ENCODE results near the gene TUBGCP3. TPM values are rescaled to one million over a fixed set of nuclear protein-coding genes. Genes with fewer than 3 reads are reported as not detected.

Gene TUBGCP3
- total and polyA plus RNA-seq, 9 of the 15 experiments (the other 6 are each of a cell fraction or from before 2014, with no cell fraction given): 3.0 to 24.8 (median 15.2) TPM

- POLR2A ChIA-PET: no interaction called here
- BruUV-seq (replicated peaks): no TSS peak
- no peak for DNase-seq (ENCODE audit: extremely low read depth in 1 of 4, low spot score in 3 of 4)
- no peak overlapping the region for H3K9ac ChIP-seq (ENCODE audit: insufficient read depth in 1 of 2, low read depth in 2 of 2, low read length in 2 of 2)
- peaks cover 96% of the 10 kb centered on the region for H3K79me2 ChIP-seq (ENCODE audit: control insufficient read depth, insufficient read depth, low read length)
- WGBS (ENCODE audit: insufficient coverage, low coverage, missing lambda C conversion rate): 90% methylated on average over 9 of the region's 9 CpGs
- no peaks in the 10 kb centered on the region for H3K9me3 ChIP-seq (replicated peaks; ENCODE audit: control insufficient read depth, insufficient read depth, low read depth, low read length)
- no peaks in the 10 kb centered on the region for H3K9me1 ChIP-seq (ENCODE audit: control insufficient read depth, insufficient read depth, low read length)
- H4K20me1 ChIP-seq (replicated peaks; ENCODE audit: control insufficient read depth, insufficient read depth, low read length): peaks cover 9% of the 10 kb centered on the region; the same call in 1 of the 2 replicates
- intact Hi-C loops (cut with micrococcal nuclease): no loop called here
- in situ Hi-C loops (cut with MboI): no loop called here
- H2AFZ ChIP-seq (ENCODE audit: low read depth, low read length): no peak overlapping the region
- CTCF ChIA-PET (ENCODE audit: low intra/inter-chr PET ratio): no interaction called here
- no peak for FAIRE-seq
- no peaks in the 10 kb centered on the region for H3K27me3 ChIP-seq (ENCODE audit: control insufficient read depth in 2 of 2, insufficient read depth in 2 of 2, low read length in 2 of 2)
- H3K4me3 ChIP-seq: no peak overlapping the region
- H3K27ac ChIP-seq (ENCODE audit: extremely low read depth, low read depth, low read length): no peak overlapping the region
- ATAC-seq: no peak
- no peak overlapping the region for H3K4me2 ChIP-seq (ENCODE audit: insufficient read depth, low read length)
- H3K4me1 ChIP-seq (replicated peaks in 1 of 2; ENCODE audit: control insufficient read depth in 2 of 2, insufficient read depth in 2 of 2, low read length in 2 of 2): peaks cover 16% of the 10 kb centered on the region in 2 experiments
- H3K36me3 ChIP-seq (ENCODE audit: control insufficient read depth, insufficient read depth, low read length): peaks cover 9% of the 10 kb centered on the region; the same call in 1 of the 3 replicates
- TF ChIP-seq ZHX1 (conservative IDR thresholded peaks at IDR 0.05; ENCODE audit: low read length) (no peak), CCNT2 (IDR thresholded peaks at IDR 0.05; ENCODE audit: borderline replicate concordance, extremely low read depth, insufficient read length, low read depth, low read length) (no peak), SIN3B (IDR thresholded peaks at IDR 0.05; ENCODE audit: low read depth) (no peak), E2F6 (IDR thresholded peaks at IDR 0.05; ENCODE audit: borderline replicate concordance in 1 of 2, extremely low read depth in 1 of 2, insufficient read depth in 1 of 2, insufficient read length in 1 of 2, low read depth in 1 of 2, low read length in 1 of 2, poor library complexity in 1 of 2, severe bottlenecking in 1 of 2) (no peak), HDAC2 (IDR thresholded peaks at IDR 0.05) (no peak), RBM15 (IDR thresholded peaks at IDR 0.05; ENCODE audit: insufficient read depth, low read length) (no peak), TCF15 (CRISPR knock-in tag; IDR thresholded peaks at IDR 0.05) (no peak), ZZZ3 (IDR thresholded peaks at IDR 0.05) (no peak), CHD2 (IDR thresholded peaks at IDR 0.05; ENCODE audit: low read depth, low read length) (no peak), FOSL1 (tag; conservative IDR thresholded peaks at IDR 0.05) (no peak), NELFE (IDR thresholded peaks at IDR 0.05; ENCODE audit: insufficient read depth, insufficient read length) (no peak), ETS1 (conservative IDR thresholded peaks at IDR 0.05; ENCODE audit: control insufficient read depth, low read depth, low read length) (no peak)
Observed at GRCh38 chr13:112582263-112582662, 5.7 kb downstream of the TUBGCP3 start.
